Measurements from ENCODE around the gene SPAG9.
"Not testable (repeated sequence)": the region's sequence is repeated elsewhere in the genome, so short reads cannot be mapped to it uniquely, and the experiment has no call there.

Gene SPAG9

DNA sequence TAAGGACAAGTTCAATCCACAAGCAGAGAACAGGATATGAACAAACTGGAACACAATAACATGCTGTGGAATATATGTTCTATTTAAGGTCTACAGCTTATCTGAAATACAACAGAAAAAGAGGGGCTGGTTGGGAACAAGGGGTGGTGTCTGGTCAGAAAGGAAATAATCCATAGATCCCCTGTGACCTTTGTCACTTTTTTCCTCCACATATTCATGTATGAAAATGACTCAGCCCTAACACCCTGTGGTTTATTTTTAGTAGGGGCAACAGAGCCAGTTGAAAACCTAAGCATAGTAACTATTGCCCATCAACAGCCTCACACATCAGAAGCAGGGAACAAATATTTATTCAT is 12.3 kb upstream of the SPAG9 start:
- no peak overlapping the region for H3K27ac ChIP-seq (ENCODE audit: low read length)
- H3K4me3 ChIP-seq (ENCODE audit: low read length) = no peak overlapping the region
- H3K9ac ChIP-seq (ENCODE audit: low read depth, low read length) = no peak overlapping the region
- no peaks in the 10 kb centered on the region for H3K27me3 ChIP-seq (ENCODE audit: insufficient read depth, low read length)
- H3K4me1 ChIP-seq (ENCODE audit: insufficient read depth, low read length) = no peaks in the 10 kb centered on the region
- H3K9me3 ChIP-seq (ENCODE audit: insufficient read depth, low read depth, low read length) = no peaks in the 10 kb centered on the region
- H3K36me3 ChIP-seq (ENCODE audit: insufficient read depth, low read depth, low read length) = no peaks in the 10 kb centered on the region

DNA sequence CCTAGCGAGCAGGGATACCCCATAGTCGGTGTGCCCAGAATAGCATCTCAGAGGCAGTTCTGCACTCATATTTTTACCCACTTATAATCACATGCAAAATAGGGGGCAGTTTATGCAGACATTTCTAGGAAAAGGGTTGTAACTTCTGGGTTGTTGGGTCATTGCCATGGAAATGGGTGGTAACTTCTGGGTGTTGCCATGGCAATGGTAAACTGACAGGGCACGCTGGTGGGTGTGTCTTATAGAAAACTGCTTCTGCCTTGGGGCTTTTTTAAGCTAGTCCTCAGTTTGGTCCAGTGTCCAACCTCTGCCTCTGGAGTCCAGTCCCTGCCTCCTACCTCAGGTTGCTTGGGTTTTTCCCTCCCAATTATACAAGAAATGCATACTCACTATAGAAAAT is 7.4 kb upstream of the SPAG9 start:
- Histone ChIP-seq H3K27ac (ENCODE audit: low read length) (no peak overlapping the region), H3K4me3 (ENCODE audit: low read length) (no peak overlapping the region), H3K9ac (ENCODE audit: low read depth, low read length) (no peak overlapping the region), H3K36me3 (ENCODE audit: insufficient read depth, low read depth, low read length) (no peaks in the 10 kb centered on the region), H3K9me3 (ENCODE audit: insufficient read depth, low read depth, low read length) (no peaks in the 10 kb centered on the region), H3K27me3 (ENCODE audit: insufficient read depth, low read length) (no peaks in the 10 kb centered on the region), H3K4me1 (ENCODE audit: insufficient read depth, low read length) (no peaks in the 10 kb centered on the region)

DNA sequence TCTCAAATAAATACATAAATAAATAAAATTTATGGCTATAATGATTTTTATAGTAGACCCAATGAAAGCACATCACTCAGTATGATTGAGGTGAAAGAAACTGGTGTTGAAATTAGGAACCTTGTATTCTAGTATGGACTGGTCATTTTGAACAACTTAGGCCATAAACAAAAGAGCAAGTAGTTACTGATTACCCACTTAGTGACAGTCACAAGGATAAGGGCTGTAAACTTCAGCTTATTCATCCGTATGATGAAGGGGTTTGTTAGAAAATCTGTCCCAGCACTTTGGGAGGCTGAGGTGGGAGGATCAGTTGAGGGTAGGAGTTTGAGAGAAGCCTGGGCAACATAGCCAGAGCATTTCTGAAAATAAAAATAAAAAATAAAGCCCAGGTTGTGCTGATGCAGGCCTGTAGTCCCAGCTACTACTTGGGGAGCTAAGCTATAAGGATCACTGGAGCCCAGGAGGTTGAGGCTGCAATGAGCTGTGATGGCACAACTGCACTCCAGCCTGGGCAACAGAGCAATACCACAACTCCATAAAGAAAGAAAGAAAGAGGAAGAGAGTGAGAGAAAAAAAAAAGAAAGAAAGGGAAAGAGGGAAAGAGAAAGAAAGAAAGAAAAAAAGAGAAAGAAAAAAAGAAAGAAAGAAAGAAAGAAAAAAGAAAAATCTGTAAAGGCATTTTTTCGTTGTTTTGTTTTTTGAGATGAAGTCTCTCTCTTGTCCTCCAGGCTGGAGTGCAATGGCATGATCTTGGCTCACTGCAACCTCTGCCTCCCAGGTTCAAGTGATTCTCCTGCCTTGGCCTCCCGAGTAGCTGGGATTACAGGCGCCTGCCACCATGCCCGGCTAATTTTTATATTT is 4.2 kb upstream of the SPAG9 start:
- Histone ChIP-seq H3K36me3 (ENCODE audit: insufficient read depth, low read depth, low read length) (no peaks in the 10 kb centered on the region), H3K27me3 (ENCODE audit: insufficient read depth, low read length) (no peaks in the 10 kb centered on the region), H3K9ac (ENCODE audit: low read depth, low read length) (no peak overlapping the region), H3K9me3 (ENCODE audit: insufficient read depth, low read depth, low read length) (no peaks in the 10 kb centered on the region), H3K4me1 (ENCODE audit: insufficient read depth, low read length) (no peaks in the 10 kb centered on the region; the same call in 1 of the 2 replicates), H3K27ac (ENCODE audit: low read length) (no peak overlapping the region), H3K4me3 (ENCODE audit: low read length) (no peak overlapping the region)

DNA sequence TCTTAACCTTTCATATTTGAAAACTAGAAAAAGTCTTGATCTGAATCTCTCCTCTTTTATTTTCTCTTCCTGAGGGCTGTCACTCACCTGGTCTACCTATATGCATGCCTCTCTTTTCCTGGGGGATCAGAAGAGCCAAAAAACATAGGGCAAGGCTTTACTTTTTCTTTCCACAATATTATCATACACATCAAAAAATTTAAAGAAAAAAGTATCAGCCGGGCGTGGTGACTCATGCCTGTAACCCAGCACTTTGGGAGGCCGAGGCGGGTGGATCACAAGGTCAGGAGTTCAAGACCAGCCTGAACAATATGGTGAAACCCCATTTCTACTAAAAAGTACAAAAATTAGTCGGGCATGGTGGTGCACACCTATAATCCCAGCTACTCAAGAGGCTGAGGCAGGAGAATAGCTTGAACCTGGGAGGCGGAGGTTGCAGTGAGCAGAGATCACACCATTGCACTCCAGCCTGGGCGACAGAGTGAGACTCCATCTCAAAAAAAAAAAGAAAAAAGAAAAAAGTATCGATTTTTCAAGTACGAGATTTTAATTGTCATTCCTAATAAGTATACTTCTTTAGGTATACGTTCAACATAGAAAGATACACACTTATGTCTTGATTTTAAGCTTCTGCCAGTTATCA is 1.9 kb upstream of the SPAG9 start:
- peak overlapping the region; percentile 91 for H3K4me3 ChIP-seq (ENCODE audit: low read length)
- not testable (repeated sequence) for H3K9me3 ChIP-seq (ENCODE audit: insufficient read depth, low read depth, low read length); H3K27ac ChIP-seq (ENCODE audit: low read length); H3K4me1 ChIP-seq (ENCODE audit: insufficient read depth, low read length); H3K27me3 ChIP-seq (ENCODE audit: insufficient read depth, low read length); H3K36me3 ChIP-seq (ENCODE audit: insufficient read depth, low read depth, low read length)
- H3K9ac ChIP-seq (ENCODE audit: low read depth, low read length) = peak overlapping the region; percentile 92; the same call in 1 of the 2 replicates

DNA sequence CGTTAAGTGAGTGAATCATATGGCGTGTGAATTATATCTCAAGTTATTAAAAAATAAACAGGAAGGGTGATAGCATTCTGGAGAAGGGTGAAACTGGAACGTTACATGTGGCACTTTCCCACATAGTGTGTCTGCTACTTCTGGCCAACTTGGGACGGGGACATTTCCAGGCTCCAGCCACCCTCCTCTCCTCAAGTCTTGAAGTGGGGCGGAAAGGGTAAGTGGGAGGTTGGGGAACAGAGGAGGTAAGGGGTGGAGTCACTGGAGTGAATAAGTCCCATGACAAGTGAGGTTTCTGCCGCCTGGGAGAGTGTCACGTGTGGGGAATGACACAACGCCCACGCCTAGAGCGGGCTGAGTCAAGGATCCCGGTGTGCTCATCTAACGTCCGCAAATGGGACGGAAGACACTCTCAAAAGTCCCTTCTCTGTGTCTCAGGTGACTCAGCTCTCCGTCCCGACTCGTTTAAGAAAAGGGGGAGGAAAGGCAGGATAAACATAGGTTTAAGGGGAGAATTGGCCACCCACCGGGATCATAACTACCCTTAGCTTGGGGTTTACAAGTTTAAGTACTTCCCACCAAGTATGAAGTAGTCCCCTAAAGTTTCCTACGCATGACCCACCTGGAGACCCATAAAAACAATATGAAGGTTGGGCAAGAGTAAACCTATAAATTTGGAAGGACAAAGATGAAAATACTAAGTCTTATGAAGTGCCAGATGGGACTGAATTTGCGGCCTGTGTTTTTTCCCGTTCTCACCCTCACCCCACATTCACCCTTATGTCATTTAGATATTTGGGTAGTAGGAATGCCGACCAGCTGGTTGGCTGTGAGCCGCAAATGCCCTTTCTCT is 1.2 kb upstream of the SPAG9 start:
- Histone ChIP-seq H3K9ac (ENCODE audit: low read depth, low read length) (peak overlapping the region; percentile 92; the same call in 1 of the 2 replicates), H3K4me3 (ENCODE audit: low read length) (peak overlapping the region; percentile 91), H3K9me3 (ENCODE audit: insufficient read depth, low read depth, low read length) (no peaks in the 10 kb centered on the region), H3K36me3 (ENCODE audit: insufficient read depth, low read depth, low read length) (no peaks in the 10 kb centered on the region), H3K27ac (ENCODE audit: low read length) (no peak overlapping the region), H3K4me1 (ENCODE audit: insufficient read depth, low read length) (peaks cover 3% of the 10 kb centered on the region; the same call in 1 of the 2 replicates), H3K27me3 (ENCODE audit: insufficient read depth, low read length) (no peaks in the 10 kb centered on the region)

DNA sequence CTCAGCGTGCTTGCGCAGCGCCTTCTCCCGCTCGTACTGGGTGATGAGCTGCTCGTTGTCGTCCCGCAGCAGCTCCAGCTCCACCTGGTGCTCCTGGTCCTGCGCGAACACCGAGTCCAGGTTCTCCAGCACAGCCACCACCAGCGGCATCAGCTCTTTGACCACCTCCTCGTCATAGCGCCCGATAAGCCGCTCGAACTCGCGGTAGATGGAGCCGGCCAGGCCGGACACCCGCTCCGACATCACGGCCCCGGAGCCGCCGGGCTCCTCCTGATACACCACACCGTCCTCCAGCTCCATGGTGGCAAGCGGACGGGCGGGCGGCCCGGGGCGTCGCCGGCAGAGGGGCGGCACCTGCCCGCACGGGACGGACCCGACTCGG is 320 bp downstream of the SPAG9 start:
- Histone ChIP-seq H3K4me3 (ENCODE audit: low read length) (peak overlapping the region; percentile 97), H3K27me3 (ENCODE audit: insufficient read depth, low read length) (no peaks in the 10 kb centered on the region), H3K9me3 (ENCODE audit: insufficient read depth, low read depth, low read length) (no peaks in the 10 kb centered on the region), H3K27ac (ENCODE audit: low read length) (no peak overlapping the region), H3K36me3 (ENCODE audit: insufficient read depth, low read depth, low read length) (no peaks in the 10 kb centered on the region), H3K4me1 (ENCODE audit: insufficient read depth, low read length) (peaks cover 3% of the 10 kb centered on the region; the same call in 1 of the 2 replicates), H3K9ac (ENCODE audit: low read depth, low read length) (peak overlapping the region; percentile 88; the same call in 1 of the 2 replicates)

DNA sequence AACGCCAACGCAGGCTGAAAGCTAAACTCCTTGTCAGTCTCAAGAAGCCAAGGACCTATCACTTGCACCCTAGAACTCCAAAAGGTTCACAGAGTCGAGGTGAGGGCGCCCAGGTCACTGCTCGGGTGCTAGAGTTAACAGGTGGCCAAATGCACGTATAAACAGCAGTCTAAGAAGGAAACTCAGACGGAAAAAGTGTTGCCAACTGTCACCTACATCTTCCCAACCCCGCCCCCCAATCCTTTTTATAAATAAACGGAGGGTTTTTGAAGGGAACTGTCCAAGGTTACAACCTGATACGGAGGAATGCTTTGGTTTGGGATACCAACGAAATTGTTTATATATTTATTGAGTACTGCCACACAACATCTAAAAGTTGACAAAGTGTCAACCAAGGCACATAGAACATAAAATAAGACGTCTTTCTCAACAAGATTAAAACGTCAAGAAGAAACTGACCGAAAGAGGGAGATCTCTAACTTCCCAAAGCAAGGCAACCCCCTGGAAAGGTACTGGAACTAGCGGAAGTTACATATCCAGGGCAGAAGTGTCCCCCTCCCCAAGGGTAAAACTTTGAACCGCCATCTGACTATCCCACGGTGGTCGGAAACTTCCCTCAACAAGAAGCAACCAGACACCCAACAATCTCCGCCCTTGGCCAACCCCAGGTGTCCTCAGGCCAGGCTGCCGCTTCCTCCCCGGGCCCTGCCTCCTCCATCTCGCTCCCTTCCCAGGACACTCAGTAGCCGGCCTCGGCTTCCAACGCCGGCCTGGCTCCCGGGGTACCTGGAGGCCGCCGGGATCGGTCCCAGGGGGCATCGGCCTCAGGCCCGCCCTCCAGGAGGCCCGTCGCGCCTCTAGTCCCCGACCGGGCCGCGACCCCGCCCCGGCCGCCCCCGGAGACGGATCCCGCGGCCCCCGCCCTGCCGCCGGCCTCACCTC is 982 bp downstream of the SPAG9 start:
- no peak overlapping the region for H3K27ac ChIP-seq (ENCODE audit: low read length)

DNA sequence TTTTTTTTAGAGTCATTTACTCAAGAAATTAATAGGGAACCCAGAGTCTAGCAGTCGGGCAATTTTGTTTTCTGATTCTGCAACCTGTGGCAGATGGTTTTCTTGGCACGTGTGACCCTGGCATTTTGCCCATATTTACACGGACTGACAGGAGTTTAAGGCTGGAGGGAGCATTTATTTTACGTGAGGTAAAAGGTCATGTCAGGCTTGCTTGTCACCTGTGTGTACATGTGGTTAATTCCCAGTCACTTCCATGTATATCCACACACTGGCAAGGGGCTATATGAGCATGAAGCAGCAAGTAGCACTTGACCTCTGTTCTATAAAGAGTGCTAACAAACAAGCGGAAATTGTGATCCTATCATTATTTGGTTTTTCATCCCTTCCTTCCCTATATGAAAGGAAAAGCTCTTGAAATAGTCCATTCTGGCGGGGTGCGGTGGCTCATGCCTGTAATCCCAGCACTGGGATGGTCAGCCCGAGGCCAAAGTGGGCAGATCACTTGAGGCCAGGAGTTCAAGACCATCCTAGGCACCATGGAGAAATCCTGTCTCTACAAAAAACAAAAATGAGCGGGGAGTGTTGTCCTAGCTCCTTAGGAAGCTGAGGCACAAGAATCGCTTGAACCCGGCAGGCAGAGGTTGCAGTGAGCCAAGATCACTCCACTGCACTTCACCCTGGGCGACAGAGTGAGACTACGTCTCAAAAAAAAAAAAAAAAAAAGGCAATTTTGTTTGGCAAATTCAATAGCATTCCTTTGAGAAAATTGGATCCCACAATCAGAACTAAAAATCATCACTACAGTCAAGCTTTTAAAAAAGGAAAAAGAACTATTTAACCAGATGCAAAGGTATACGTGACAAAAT is 2.1 kb downstream of the SPAG9 start:
- Histone ChIP-seq H3K4me3 (ENCODE audit: low read length) (peak overlapping the region; percentile 97), H3K27me3 (ENCODE audit: insufficient read depth, low read length) (no peaks in the 10 kb centered on the region), H3K9ac (ENCODE audit: low read depth, low read length) (peak overlapping the region; percentile 88; the same call in 1 of the 2 replicates), H3K36me3 (ENCODE audit: insufficient read depth, low read depth, low read length) (no peaks in the 10 kb centered on the region), H3K4me1 (ENCODE audit: insufficient read depth, low read length) (peaks cover 3% of the 10 kb centered on the region; the same call in 1 of the 2 replicates), H3K27ac (ENCODE audit: low read length) (no peak overlapping the region), H3K9me3 (ENCODE audit: insufficient read depth, low read depth, low read length) (no peaks in the 10 kb centered on the region)

More for the DNA sequence above, 982 bp downstream of the SPAG9 start:
- Histone ChIP-seq H3K4me3 (ENCODE audit: low read length) (peak overlapping the region; percentile 97), H3K9me3 (ENCODE audit: insufficient read depth, low read depth, low read length) (no peaks in the 10 kb centered on the region), H3K36me3 (ENCODE audit: insufficient read depth, low read depth, low read length) (no peaks in the 10 kb centered on the region), H3K4me1 (ENCODE audit: insufficient read depth, low read length) (peaks cover 3% of the 10 kb centered on the region; the same call in 1 of the 2 replicates), H3K27me3 (ENCODE audit: insufficient read depth, low read length) (no peaks in the 10 kb centered on the region), H3K9ac (ENCODE audit: low read depth, low read length) (peak overlapping the region; percentile 88)

DNA sequence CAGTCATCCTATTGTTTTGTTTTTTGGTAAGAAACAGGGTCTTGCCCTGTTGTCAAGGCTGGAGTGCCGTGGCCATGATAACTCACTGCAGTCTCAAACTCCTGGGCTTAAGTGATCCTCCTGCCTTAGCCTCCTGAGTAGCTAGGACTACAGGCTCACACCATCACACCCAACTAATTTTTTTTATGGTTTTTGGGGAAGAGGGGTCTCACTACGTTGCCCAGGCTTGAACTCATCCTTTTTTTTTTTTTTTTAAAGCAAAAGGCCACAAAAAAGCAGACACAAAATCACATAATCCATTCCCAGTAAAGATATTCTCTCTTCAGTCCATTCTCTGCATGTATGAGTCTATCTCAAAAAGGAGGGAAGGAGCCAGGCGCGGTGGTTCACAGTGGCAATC is 5.5 kb downstream of the SPAG9 start:
- Histone ChIP-seq H3K9me3 (ENCODE audit: insufficient read depth, low read depth, low read length) (no peaks in the 10 kb centered on the region), H3K9ac (ENCODE audit: low read depth, low read length) (no peak overlapping the region), H3K36me3 (ENCODE audit: insufficient read depth, low read depth, low read length) (no peaks in the 10 kb centered on the region), H3K4me1 (ENCODE audit: insufficient read depth, low read length) (0 out of 2 replicates have a peak, but pooled peaks cover 3% of the 10 kb centered on the region), H3K4me3 (ENCODE audit: low read length) (no peak overlapping the region), H3K27me3 (ENCODE audit: insufficient read depth, low read length) (no peaks in the 10 kb centered on the region), H3K27ac (ENCODE audit: low read length) (no peak overlapping the region)

All from iPS-20b (cell line).